Measurements from ENCODE around the gene ZBED6.

Gene ZBED6

DNA sequence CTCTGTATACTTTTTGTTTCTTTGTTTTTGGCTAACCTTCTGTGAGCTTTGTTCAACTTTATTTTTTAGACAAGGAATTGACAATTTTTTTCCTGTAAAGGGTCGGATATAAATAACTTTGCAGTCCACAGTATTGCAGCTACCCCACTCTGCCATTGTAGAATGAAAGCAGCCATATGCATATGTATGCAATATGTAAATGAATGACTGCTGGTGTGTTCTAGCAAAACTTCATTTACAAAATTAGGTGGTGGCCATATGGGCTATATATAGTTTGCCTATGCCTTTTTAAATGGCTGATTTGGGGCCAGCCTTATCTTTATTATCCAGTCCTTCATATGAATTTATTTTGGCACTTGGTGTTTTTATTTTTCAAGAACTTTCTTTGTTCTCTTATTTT is 48.0 kb downstream of the ZBED6 start:
- no peak for DNase-seq

Data from MV-4-11 (cell line).